SK-N-SH treated with all-trans-retinoic acid at 6 μM for 48 hours (cell line): ENCODE results near the gene ADRB1.
A peak's percentile ranks its signal among the peaks of the same experiment; 100 is the strongest.

ENCODE experiments used
- ATAC-seq: fragments of 200-7000 bp; cut with Tn5 transposase; 3 replicates; pipeline ENCODE4 v1.9.1; 2020; ENCODE audit warnings: mild to moderate bottlenecking, moderate library complexity
- ARNTL ChIP-seq: fragments of 450-650 bp; formaldehyde crosslinking; IDR thresholded peaks from 2 replicates; pipeline ENCODE4 v1.5.0; 2020; ENCODE audit warnings: low read depth, mild to moderate bottlenecking, moderate library complexity, borderline replicate concordance
- BACH2 ChIP-seq: fragments of 250-450 bp; sonication (Bioruptor Pico); IDR thresholded peaks from 2 replicates; pipeline ENCODE4 v1.9.0; 2021; ENCODE audit warnings: mild to moderate bottlenecking, borderline replicate concordance
- CREB5 ChIP-seq: fragments of 250-450 bp; sonication (Bioruptor Pico); IDR thresholded peaks from 2 replicates; pipeline ENCODE4 v1.5.1; 2020; ENCODE audit warnings: low read depth, mild to moderate bottlenecking, moderate library complexity
- CSDC2 ChIP-seq: fragments of 250-450 bp; sonication (Bioruptor Pico); IDR thresholded peaks from 2 replicates; pipeline ENCODE4 v1.5.0; 2020; ENCODE audit warnings: mild to moderate bottlenecking, moderate library complexity
- GLIS3 ChIP-seq: fragments of 250-450 bp; sonication (Bioruptor Pico); IDR thresholded peaks from 2 replicates; pipeline ENCODE4 v1.5.0; 2020; ENCODE audit warnings: mild to moderate bottlenecking, moderate library complexity
- OSR1 ChIP-seq: fragments of 250-450 bp; sonication (Bioruptor Pico); IDR thresholded peaks from 2 replicates; pipeline ENCODE4 v1.8.0; 2022; ENCODE audit warnings: moderate library complexity, mild to moderate bottlenecking, inconsistent platforms
- PATZ1 ChIP-seq: fragments of 250-450 bp; sonication (Bioruptor Pico); IDR thresholded peaks from 2 replicates; pipeline ENCODE4 v1.8.0; 2020; ENCODE audit warnings: mild to moderate bottlenecking, moderate library complexity, borderline replicate concordance
- PPARA ChIP-seq: fragments of 250-450 bp; sonication (Bioruptor Pico); IDR thresholded peaks from 2 replicates; pipeline ENCODE4 v1.5.0; 2020; ENCODE audit warnings: mild to moderate bottlenecking, borderline replicate concordance
- RARB ChIP-seq: fragments of 250-450 bp; sonication (Bioruptor Pico); IDR thresholded peaks from 2 replicates; pipeline ENCODE4 v1.8.0; 2021; ENCODE audit warnings: mild to moderate bottlenecking, moderate library complexity
- TCF4 ChIP-seq: fragments of 250-450 bp; sonication (Bioruptor Pico); IDR thresholded peaks from 2 replicates; pipeline ENCODE4 v1.8.0; 2021; ENCODE audit warnings: mild to moderate bottlenecking, moderate library complexity, borderline replicate concordance
- TOX ChIP-seq: fragments of 250-450 bp; sonication (Bioruptor Pico); IDR thresholded peaks from 2 replicates; pipeline ENCODE4 v1.8.0; 2021; ENCODE audit warnings: mild to moderate bottlenecking, moderate library complexity, borderline replicate concordance
- TSHZ2 ChIP-seq: fragments of 250-450 bp; sonication (Bioruptor Pico); IDR thresholded peaks from 2 replicates; pipeline ENCODE4 v1.5.0; 2020; ENCODE audit warnings: mild to moderate bottlenecking, moderate library complexity
- ZC3H10 ChIP-seq: fragments of 250-450 bp; sonication (Bioruptor Pico); IDR thresholded peaks from 2 replicates; pipeline ENCODE4 v1.5.1; 2021; ENCODE audit warnings: mild to moderate bottlenecking, moderate library complexity
- ZFP3 ChIP-seq: fragments of 250-450 bp; sonication (Bioruptor Pico); IDR thresholded peaks from 2 replicates; pipeline ENCODE4 v1.5.0; 2020; ENCODE audit warnings: mild to moderate bottlenecking, moderate library complexity
- ZNF565 ChIP-seq: fragments of 450-650 bp; formaldehyde crosslinking; conservative IDR thresholded peaks from 2 replicates; pipeline ENCODE4 v1.5.0; 2020; ENCODE audit warnings: low read depth, mild to moderate bottlenecking, moderate library complexity
- ZNF70 ChIP-seq: fragments of 450-650 bp; formaldehyde crosslinking; IDR thresholded peaks from 2 replicates; pipeline ENCODE4 v1.5.0; 2020; ENCODE audit warnings: mild to moderate bottlenecking, moderate library complexity
- ZNF8 ChIP-seq: fragments of 450-650 bp; formaldehyde crosslinking; IDR thresholded peaks from 2 replicates; pipeline ENCODE4 v1.5.0; 2020; ENCODE audit warnings: mild to moderate bottlenecking, moderate library complexity

ADRB1 gene

GRCh38 chr10:114070710-114071109 lies 27.0 kb downstream of the ADRB1 start (continued):
- TF ChIP-seq ZC3H10 (CRISPR knock-in tag) (no peak), TCF4 (no peak), TOX (no peak), CREB5 (CRISPR knock-in tag) (no peak), PPARA (CRISPR knock-in tag) (no peak), BACH2 (CRISPR knock-in tag) (no peak), ZNF565 (no peak)

- TF ChIP-seq OSR1 (no peak), ARNTL (CRISPR knock-in tag) (no peak), PATZ1 (CRISPR knock-in tag) (no peak), TOX (no peak), ZNF565 (no peak), CREB5 (CRISPR knock-in tag) (no peak), TCF4 (no peak), ZNF70 (CRISPR knock-in tag) (no peak), ZFP3 (CRISPR knock-in tag) (no peak), BACH2 (CRISPR knock-in tag) (no peak), GLIS3 (CRISPR knock-in tag) (no peak), ZC3H10 (CRISPR knock-in tag) (no peak), CSDC2 (CRISPR knock-in tag) (no peak), PPARA (CRISPR knock-in tag) (no peak), ZNF8 (CRISPR knock-in tag) (no peak), TSHZ2 (CRISPR knock-in tag) (no peak)
Observed at GRCh38 chr10:114071178-114071577, 27.5 kb downstream of the ADRB1 start.

GRCh38 chr10:114073395-114074186 lies 29.9 kb downstream of the ADRB1 start:
- ATAC-seq: no peak
- TF ChIP-seq PATZ1 (CRISPR knock-in tag): no peak
- TF ChIP-seq TOX: no peak
- TF ChIP-seq RARB (CRISPR knock-in tag): no peak
- no peak for TF ChIP-seq ZC3H10 (CRISPR knock-in tag)
- TF ChIP-seq PPARA (CRISPR knock-in tag): no peak
- TF ChIP-seq ZNF8 (CRISPR knock-in tag): peak; percentile 69; the same call in 1 of the 2 replicates
- TF ChIP-seq CSDC2 (CRISPR knock-in tag): no peak
- TF ChIP-seq, all 23 proteins: peak for 1

More at GRCh38 chr10:114071178-114071577, 27.5 kb downstream of the ADRB1 start:
- ATAC-seq: no peak

- no peak for ATAC-seq
Observed at GRCh38 chr10:114075093-114075492, 31.4 kb downstream of the ADRB1 start.

More at GRCh38 chr10:114075093-114075492, 31.4 kb downstream of the ADRB1 start:
- no peak for TF ChIP-seq TSHZ2 (CRISPR knock-in tag)
